ENCODE data around the gene HAX1.
"Not testable (repeated sequence)": the region's sequence is repeated elsewhere in the genome, so short reads cannot be mapped to it uniquely, and the experiment has no call there.

The HAX1 gene

DNA sequence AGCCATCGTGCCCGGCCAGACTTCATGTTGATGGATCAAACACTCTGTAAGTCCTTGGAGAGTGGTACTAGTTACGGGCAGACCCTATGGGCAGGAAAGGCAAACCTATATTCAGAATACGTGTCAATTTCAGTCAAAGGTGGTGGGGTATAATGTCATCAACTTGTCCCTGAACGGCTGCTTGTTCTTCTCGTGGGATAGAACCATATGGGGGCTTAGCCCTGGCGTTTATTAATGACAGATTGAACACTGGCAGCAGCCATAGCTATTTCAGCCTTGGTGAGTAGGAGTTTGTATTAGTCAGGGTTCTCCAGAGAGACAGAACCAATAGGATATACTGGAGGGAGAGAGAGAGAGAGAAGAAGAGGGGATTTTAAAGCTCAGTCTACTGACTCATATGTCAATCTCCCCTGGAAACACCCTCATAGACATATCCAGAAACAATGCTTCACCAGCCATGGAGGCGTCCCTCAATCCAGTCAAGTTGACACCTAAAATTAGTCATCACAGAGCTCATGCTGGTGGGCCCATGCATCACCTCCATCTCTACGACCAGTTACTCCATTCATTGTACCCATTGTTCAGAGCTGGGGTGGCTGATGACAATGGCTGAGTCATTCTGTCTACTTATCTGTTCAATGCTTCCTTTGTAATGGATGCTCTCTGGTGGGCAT lies 32.4 kb downstream of the HAX1 start:
- H3K4me3 ChIP-seq = no peak overlapping the region
- H3K27me3 ChIP-seq = no peaks in the 10 kb centered on the region
- H4K20me1 ChIP-seq = no peaks in the 10 kb centered on the region
- H3K4me1 ChIP-seq = no peaks in the 10 kb centered on the region
- no peaks in the 10 kb centered on the region for H3K36me3 ChIP-seq
- no peak overlapping the region for H3K9ac ChIP-seq
- H3K27ac ChIP-seq = no peak overlapping the region
- no peak for TF ChIP-seq Cebpa-rat (IDR thresholded peaks at IDR 0.05)
- H3K4me2 ChIP-seq = no peak overlapping the region
- H3K9me3 ChIP-seq (replicated peaks in 1 of 11) = peaks cover 12 to 18% (median 15%) of the 10 kb centered on the region in 11 experiments

- H3K4me1 ChIP-seq = no peaks in the 10 kb centered on the region
- no peak overlapping the region for H3K9ac ChIP-seq
- H4K20me1 ChIP-seq = no peaks in the 10 kb centered on the region
- no peak overlapping the region for H3K4me3 ChIP-seq
- no peaks in the 10 kb centered on the region for H3K27me3 ChIP-seq
- no peak overlapping the region for H3K4me2 ChIP-seq
- H3K27ac ChIP-seq = no peak overlapping the region
- no peak for TF ChIP-seq Cebpa-rat (IDR thresholded peaks at IDR 0.05)
- peaks cover 12 to 22% (median 18%) of the 10 kb centered on the region in 11 experiments for H3K9me3 ChIP-seq (replicated peaks in 1 of 11)
- no peaks in the 10 kb centered on the region for H3K36me3 ChIP-seq
Measured at GRCh38 chr1:154306151-154306550, 33.7 kb downstream of the HAX1 start.

DNA sequence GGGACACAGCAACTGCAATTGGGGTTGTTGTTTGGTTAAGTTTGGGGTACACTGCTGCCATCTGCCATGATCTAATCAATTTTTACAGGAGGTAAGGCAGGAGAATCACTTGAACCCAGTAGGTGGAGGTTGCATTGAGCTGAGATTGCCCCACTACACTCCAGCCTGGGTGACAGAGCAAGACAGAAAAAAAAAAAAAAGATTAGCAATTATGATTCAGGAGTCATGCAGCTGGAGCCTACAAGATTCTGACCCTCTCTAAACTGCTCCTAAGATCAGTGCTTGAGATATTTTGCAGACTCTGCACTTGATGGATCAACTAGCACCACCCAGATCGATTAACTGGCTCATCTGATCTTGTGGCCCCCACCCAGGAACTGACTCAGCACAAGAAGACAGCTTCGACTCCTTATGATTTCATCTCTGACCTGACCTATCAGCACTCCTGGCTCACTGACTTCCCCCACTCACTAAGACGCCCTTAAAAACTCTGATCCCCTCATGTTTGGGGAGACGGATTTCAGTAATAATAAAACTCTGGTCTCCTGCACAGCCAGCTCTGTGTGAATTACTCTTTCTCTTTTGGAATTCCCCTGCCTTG lies 35.3 kb downstream of the HAX1 start:
- H3K9me3 ChIP-seq (replicated peaks in 1 of 11) = peaks cover 12 to 22% (median 18%) of the 10 kb centered on the region in 11 experiments
- not testable (repeated sequence) for H3K36me3 ChIP-seq, H4K20me1 ChIP-seq, H3K27me3 ChIP-seq, H3K4me2 ChIP-seq, H3K27ac ChIP-seq, H3K9ac ChIP-seq, H3K4me3 ChIP-seq, H3K4me1 ChIP-seq

DNA sequence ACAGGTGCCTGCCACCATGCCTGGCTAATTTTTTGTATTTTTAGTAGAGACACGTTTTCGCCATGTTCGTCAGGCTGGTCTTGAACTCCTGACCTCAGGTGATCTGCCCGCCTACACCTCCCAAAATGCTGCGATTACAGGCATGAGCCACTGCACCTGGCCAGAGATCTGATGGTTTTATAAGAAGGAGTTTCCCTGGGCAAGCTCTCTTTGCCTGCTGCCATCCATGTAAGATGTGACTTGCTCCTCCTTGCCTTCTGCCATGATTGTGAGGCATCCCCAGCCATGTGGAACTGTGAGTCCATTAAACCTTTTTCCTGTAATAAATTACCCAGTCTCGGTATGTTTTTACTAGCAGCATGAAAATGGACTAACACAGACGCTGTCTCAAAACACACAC lies 36.7 kb downstream of the HAX1 start:
- not testable (repeated sequence) for H3K27me3 ChIP-seq, H3K9ac ChIP-seq, H3K36me3 ChIP-seq, H4K20me1 ChIP-seq, H3K4me3 ChIP-seq, H3K27ac ChIP-seq, H3K4me1 ChIP-seq, H3K4me2 ChIP-seq
- peaks cover 12 to 23% (median 18%) of the 10 kb centered on the region in 11 experiments for H3K9me3 ChIP-seq (replicated peaks in 1 of 11)

- not testable (repeated sequence) for H3K36me3 ChIP-seq, H3K4me3 ChIP-seq, H4K20me1 ChIP-seq, H3K9ac ChIP-seq, H3K4me1 ChIP-seq, H3K27me3 ChIP-seq, H3K27ac ChIP-seq, H3K4me2 ChIP-seq
- peaks cover 36 to 53% (median 44%) of the 10 kb centered on the region in 11 experiments for H3K9me3 ChIP-seq (replicated peaks in 1 of 11)
Measured at GRCh38 chr1:154312229-154313065, 40.0 kb downstream of the HAX1 start.

DNA sequence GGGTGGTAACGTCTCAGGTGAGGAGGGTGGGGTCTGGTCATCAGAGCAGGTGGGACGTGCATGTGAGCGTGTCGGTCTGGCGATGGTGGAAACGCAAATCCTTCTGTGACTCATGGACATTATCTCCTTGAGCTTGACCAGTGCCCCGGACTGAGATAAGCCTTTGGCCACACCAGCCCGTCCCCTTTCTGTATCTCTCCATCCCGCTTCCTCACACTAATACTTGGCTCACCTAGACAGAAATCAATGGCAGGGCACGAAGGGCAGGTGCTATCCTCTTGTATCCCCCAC lies 40.6 kb downstream of the HAX1 start:
- Histone ChIP-seq H3K4me1 (no peaks in the 10 kb centered on the region), H3K9ac (no peak overlapping the region), H3K36me3 (no peaks in the 10 kb centered on the region), H4K20me1 (no peaks in the 10 kb centered on the region), H3K27me3 (no peaks in the 10 kb centered on the region), H3K27ac (no peak overlapping the region), H3K4me2 (no peak overlapping the region), H3K4me3 (no peak overlapping the region), H3K9me3 (replicated peaks in 1 of 11) (peaks cover 42 to 59% (median 50%) of the 10 kb centered on the region in 11 experiments)
- no peak for TF ChIP-seq Cebpa-rat (IDR thresholded peaks at IDR 0.05)

GRCh38 chr1:154314226-154314625 lies 41.8 kb downstream of the HAX1 start:
- not testable (repeated sequence) for H3K4me1 ChIP-seq, H3K27ac ChIP-seq, H4K20me1 ChIP-seq, H3K27me3 ChIP-seq, H3K9ac ChIP-seq, H3K4me3 ChIP-seq, H3K36me3 ChIP-seq, H3K4me2 ChIP-seq
- H3K9me3 ChIP-seq (replicated peaks in 1 of 11) = peaks cover 36 to 56% (median 44%) of the 10 kb centered on the region in 11 experiments

- H4K20me1 ChIP-seq = no peaks in the 10 kb centered on the region
- no peak overlapping the region for H3K4me2 ChIP-seq
- H3K27me3 ChIP-seq = no peaks in the 10 kb centered on the region
- no peak overlapping the region for H3K4me3 ChIP-seq
- no peak overlapping the region for H3K27ac ChIP-seq
- no peak for TF ChIP-seq Cebpa-rat (IDR thresholded peaks at IDR 0.05)
- H3K4me1 ChIP-seq = no peaks in the 10 kb centered on the region
- no peak overlapping the region for H3K9ac ChIP-seq
- H3K9me3 ChIP-seq (replicated peaks in 1 of 11) = peaks cover 31 to 44% (median 36%) of the 10 kb centered on the region in 11 experiments
- H3K36me3 ChIP-seq = no peaks in the 10 kb centered on the region
Measured at GRCh38 chr1:154316704-154317103, 44.3 kb downstream of the HAX1 start.

- no peak for TF ChIP-seq Cebpa-rat (IDR thresholded peaks at IDR 0.05)
- H3K27me3 ChIP-seq = no peaks in the 10 kb centered on the region
- H3K27ac ChIP-seq = no peak overlapping the region
Measured at GRCh38 chr1:154318386-154318785, 46.0 kb downstream of the HAX1 start.

More at GRCh38 chr1:154318386-154318785, 46.0 kb downstream of the HAX1 start:
- Histone ChIP-seq H3K4me2 (no peak overlapping the region), H4K20me1 (no peaks in the 10 kb centered on the region), H3K9ac (no peak overlapping the region), H3K4me3 (no peak overlapping the region), H3K9me3 (replicated peaks in 1 of 11) (peaks cover 31 to 44% (median 36%) of the 10 kb centered on the region in 11 experiments), H3K4me1 (no peaks in the 10 kb centered on the region), H3K36me3 (no peaks in the 10 kb centered on the region)
